ENCODE measurements around the gene SLC7A4. TPM values are rescaled to one million over a fixed set of nuclear protein-coding genes. Genes with fewer than 3 reads are reported as not detected.
"Not testable (repeated sequence)": the region's sequence is repeated elsewhere in the genome, so short reads cannot be mapped to it uniquely, and the experiment has no call there.

The SLC7A4 gene
- total RNA-seq, 2 experiments from 2014 or later: not detected

GRCh38 chr22:21052715-21053459 is 20.5 kb upstream of the SLC7A4 start:
- ATAC-seq (no peak), DNase-seq (no peak)
- Mint-ChIP-seq H3K4me3 (no peak overlapping the region), H3K27me3 (peaks cover 5% of the 10 kb centered on the region), H3K9me3 (no peaks in the 10 kb centered on the region), H3K4me1 (ENCODE audit: low read depth) (peaks cover 10% of the 10 kb centered on the region), H3K36me3 (ENCODE audit: low read depth) (no peaks in the 10 kb centered on the region), H3K27ac (no peak overlapping the region)
- ChIA-PET CTCF (no interaction called here), POLR2A (no interaction called here)
- intact Hi-C loops (cut with micrococcal nuclease): no loop called here
- TF ChIP-seq, protein P1, sequence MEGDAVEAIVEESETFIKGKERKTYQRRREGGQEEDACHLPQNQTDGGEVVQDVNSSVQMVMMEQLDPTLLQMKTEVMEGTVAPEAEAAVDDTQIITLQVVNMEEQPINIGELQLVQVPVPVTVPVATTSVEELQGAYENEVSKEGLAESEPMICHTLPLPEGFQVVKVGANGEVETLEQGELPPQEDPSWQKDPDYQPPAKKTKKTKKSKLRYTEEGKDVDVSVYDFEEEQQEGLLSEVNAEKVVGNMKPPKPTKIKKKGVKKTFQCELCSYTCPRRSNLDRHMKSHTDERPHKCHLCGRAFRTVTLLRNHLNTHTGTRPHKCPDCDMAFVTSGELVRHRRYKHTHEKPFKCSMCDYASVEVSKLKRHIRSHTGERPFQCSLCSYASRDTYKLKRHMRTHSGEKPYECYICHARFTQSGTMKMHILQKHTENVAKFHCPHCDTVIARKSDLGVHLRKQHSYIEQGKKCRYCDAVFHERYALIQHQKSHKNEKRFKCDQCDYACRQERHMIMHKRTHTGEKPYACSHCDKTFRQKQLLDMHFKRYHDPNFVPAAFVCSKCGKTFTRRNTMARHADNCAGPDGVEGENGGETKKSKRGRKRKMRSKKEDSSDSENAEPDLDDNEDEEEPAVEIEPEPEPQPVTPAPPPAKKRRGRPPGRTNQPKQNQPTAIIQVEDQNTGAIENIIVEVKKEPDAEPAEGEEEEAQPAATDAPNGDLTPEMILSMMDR (IDR thresholded peaks at IDR 0.05): no peak

DNA sequence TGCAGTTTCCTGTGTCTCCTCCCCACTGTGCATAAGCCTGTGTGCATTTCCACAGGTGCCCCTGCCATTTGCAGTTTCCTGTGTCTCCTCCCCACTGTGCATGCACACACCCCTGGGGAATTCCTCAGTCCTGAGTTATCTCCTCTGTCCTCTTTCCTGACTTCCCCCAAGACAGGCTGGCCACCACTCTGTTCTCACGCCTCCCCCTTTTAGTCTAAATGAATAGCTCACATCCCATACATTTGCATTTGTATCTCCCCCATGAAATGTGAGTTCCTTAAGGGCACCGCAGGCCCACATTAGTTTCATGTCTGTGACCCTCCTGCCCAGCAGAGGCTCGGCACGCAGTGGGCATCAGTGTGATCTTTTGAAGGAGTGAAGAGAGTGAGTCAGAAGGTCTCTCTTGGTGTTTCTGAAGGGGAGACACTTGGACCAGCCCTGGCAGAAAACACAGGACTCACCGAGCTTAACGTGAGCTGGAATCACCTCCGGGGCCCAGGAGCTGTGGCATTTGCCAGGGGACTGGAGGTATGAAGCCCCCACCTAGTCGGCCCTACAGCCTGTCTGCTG is 19.6 kb upstream of the SLC7A4 start:
- CTCF ChIA-PET: no interaction called here
- peaks cover 5% of the 10 kb centered on the region for H3K27me3 Mint-ChIP-seq
- ATAC-seq (no peak), DNase-seq (no peak)
- no peaks in the 10 kb centered on the region for H3K9me3 Mint-ChIP-seq
- H3K4me3 Mint-ChIP-seq: no peak overlapping the region
- H3K36me3 Mint-ChIP-seq (ENCODE audit: low read depth): no peaks in the 10 kb centered on the region
- H3K4me1 Mint-ChIP-seq (ENCODE audit: low read depth): peaks cover 10% of the 10 kb centered on the region
- TF ChIP-seq, protein P1 (IDR thresholded peaks at IDR 0.05): no peak
- H3K27ac Mint-ChIP-seq: no peak overlapping the region
- intact Hi-C loops (cut with micrococcal nuclease): no loop called here
- POLR2A ChIA-PET: no interaction called here

DNA sequence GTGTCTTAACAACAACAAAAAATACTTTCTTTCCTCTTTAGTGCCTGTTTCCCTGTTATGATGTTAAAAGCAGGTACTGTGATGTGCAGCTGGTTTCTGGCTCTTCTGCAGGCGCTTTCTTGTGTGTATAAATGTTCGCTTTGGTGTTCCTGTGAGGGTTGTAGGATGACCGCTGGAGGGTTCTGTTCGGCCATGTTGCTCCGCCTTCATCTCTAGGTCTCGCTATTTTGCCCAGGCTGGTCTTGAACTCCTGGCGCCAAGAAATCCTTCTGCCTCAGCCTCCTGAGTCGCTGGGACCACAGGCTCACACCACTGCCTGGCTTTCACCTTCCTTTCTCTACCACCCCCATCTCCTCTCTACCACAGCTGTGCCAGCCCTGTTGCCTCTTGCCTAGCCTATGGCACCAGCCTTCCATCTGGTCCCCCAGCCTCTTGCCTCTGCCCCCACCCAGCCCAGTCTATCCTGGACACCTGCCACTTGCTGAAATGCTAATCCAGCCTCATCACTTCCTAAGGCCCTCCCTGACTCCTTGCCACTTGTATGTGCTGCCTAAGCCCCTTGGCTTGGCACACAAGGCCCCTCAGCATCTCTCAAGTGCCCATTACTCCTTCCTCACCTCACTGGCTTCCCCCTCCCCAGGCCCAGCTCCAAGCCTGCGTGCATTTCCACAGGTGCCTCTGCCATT is 18.9 kb upstream of the SLC7A4 start:
- Mint-ChIP-seq H3K9me3 (no peaks in the 10 kb centered on the region), H3K4me3 (no peak overlapping the region), H3K27ac (no peak overlapping the region), H3K4me1 (ENCODE audit: low read depth) (peaks cover 6% of the 10 kb centered on the region), H3K36me3 (ENCODE audit: low read depth) (no peaks in the 10 kb centered on the region), H3K27me3 (no peaks in the 10 kb centered on the region)
- ChIA-PET POLR2A (no interaction called here), CTCF (no interaction called here)
- intact Hi-C loops (cut with micrococcal nuclease): no loop called here
- DNase-seq (no peak), ATAC-seq (no peak)
- TF ChIP-seq, protein P1 (IDR thresholded peaks at IDR 0.05): no peak

- intact Hi-C loops (cut with micrococcal nuclease): loop anchor here (10.0 kb wide), 1 partner anchor 46 kb away; no protein-coding TSS in a partner anchor
- ATAC-seq, POLR2A ChIA-PET: not testable (repeated sequence)
Observed at GRCh38 chr22:21048965-21049364, 16.6 kb upstream of the SLC7A4 start.

GRCh38 chr22:21048448-21048847 is 16.1 kb upstream of the SLC7A4 start:
- H3K9me3 Mint-ChIP-seq; DNase-seq; ATAC-seq; POLR2A ChIA-PET; H3K4me3 Mint-ChIP-seq; H3K36me3 Mint-ChIP-seq (ENCODE audit: low read depth); CTCF ChIA-PET; H3K27ac Mint-ChIP-seq: not testable (repeated sequence)
- Mint-ChIP-seq H3K4me1 (ENCODE audit: low read depth) (peaks cover 15% of the 10 kb centered on the region), H3K27me3 (peaks cover 11% of the 10 kb centered on the region)
- intact Hi-C loops (cut with micrococcal nuclease): loop anchor here (10.0 kb wide), 1 partner anchor 46 kb away; no protein-coding TSS in a partner anchor

More at GRCh38 chr22:21048965-21049364, 16.6 kb upstream of the SLC7A4 start:
- Mint-ChIP-seq H3K4me1 (ENCODE audit: low read depth) (peaks cover 15% of the 10 kb centered on the region), H3K27me3 (peaks cover 11% of the 10 kb centered on the region)
- H3K4me3 Mint-ChIP-seq; H3K9me3 Mint-ChIP-seq; DNase-seq; H3K36me3 Mint-ChIP-seq (ENCODE audit: low read depth); H3K27ac Mint-ChIP-seq; CTCF ChIA-PET: not testable (repeated sequence)

Data from activated CD8-positive, alpha-beta T cell treated with anti-CD3 and anti-CD28 coated beads for 36 hours (primary cell).